ENCODE measurements around the gene RAB4B.

Gene RAB4B

GRCh38 chr19:40774916-40775631, 3.0 kb upstream of the RAB4B start, which contains the start of gene MIA:
TSS of gene MIA (plus strand) at chr19:40775521. CDS start at chr19:40775543, 22 bp downstream.
- no peak within 1 kb of the TSS for H3K4me3 ChIP-seq (ENCODE audit: low read depth, low read length)
- no peak for DNase-seq (ENCODE audit: low read depth)
- TF ChIP-seq CTCF (IDR thresholded peaks at IDR 0.05; ENCODE audit: control insufficient read depth, extremely low read depth, insufficient read depth): no peak

- DNase-seq (ENCODE audit: low read depth): no peak
- no peak overlapping the region for H3K4me3 ChIP-seq (ENCODE audit: low read depth, low read length)
- no peak for TF ChIP-seq CTCF (IDR thresholded peaks at IDR 0.05; ENCODE audit: control insufficient read depth, extremely low read depth, insufficient read depth)
Observed at GRCh38 chr19:40775632-40776022, 2.4 kb upstream of the RAB4B start.

- DNase-seq (ENCODE audit: low read depth): no peak
- no peak for TF ChIP-seq CTCF (IDR thresholded peaks at IDR 0.05; ENCODE audit: control insufficient read depth, extremely low read depth, insufficient read depth)
- no peak overlapping the region for H3K4me3 ChIP-seq (ENCODE audit: low read depth, low read length)
Observed at GRCh38 chr19:40776364-40776763, 1.7 kb upstream of the RAB4B start.

- TF ChIP-seq CTCF (IDR thresholded peaks at IDR 0.05; ENCODE audit: control insufficient read depth, extremely low read depth, insufficient read depth): no peak
- DNase-seq (ENCODE audit: low read depth): peak; percentile 40
- peak overlapping the region; percentile 63 for H3K4me3 ChIP-seq (ENCODE audit: low read depth, low read length)
Observed at GRCh38 chr19:40776932-40777644, 959 bp upstream of the RAB4B start.

- no peak for TF ChIP-seq CTCF (IDR thresholded peaks at IDR 0.05; ENCODE audit: control insufficient read depth, extremely low read depth, insufficient read depth)
- peak overlapping the region; percentile 63 for H3K4me3 ChIP-seq (ENCODE audit: low read depth, low read length)
- no peak for DNase-seq (ENCODE audit: low read depth)
Observed at GRCh38 chr19:40777645-40777936, 456 bp upstream of the RAB4B start.

- no peak for TF ChIP-seq CTCF (IDR thresholded peaks at IDR 0.05; ENCODE audit: control insufficient read depth, extremely low read depth, insufficient read depth)
- H3K4me3 ChIP-seq (ENCODE audit: low read depth, low read length): peak overlapping the region; percentile 63
- DNase-seq (ENCODE audit: low read depth): no peak
Observed at GRCh38 chr19:40778706-40779284, 748 bp downstream of the RAB4B start.
